Activated T-helper 9 cell treated with anti-CD3 and anti-CD28 coated beads, Interleukin-2, amount 50 U/mL, for 16 hours (primary cell): ENCODE data around the gene MAPK6.
"Not testable (repeated sequence)": the region's sequence is repeated elsewhere in the genome, so short reads cannot be mapped to it uniquely, and the experiment has no call there.

Experiments
- DNase-seq: peaks from one replicate; pipeline ENCODE4 v3.0.0-alpha.2; 2020; ENCODE audit warnings: low read depth

The MAPK6 gene

DNA sequence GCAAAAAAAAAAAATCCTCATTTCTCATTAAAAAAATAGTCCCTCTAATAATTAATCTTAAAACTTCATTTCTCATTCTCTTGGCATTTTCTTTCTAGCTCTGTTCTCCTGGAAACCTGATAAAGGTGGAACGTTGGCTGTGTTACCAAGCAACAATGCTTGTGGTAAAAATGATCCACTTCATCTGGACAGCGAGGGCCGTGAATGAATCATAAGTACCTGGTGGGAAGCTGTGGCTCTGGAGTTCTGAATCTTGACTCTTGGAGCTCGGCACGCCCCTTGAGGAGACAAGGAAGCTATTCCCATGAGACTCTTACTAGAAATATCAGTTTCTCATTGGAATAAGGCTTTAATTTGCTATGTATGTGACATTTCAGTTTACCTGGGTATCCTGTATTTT, 61.0 kb downstream of the MAPK6 start:
- no peak for DNase-seq

DNA sequence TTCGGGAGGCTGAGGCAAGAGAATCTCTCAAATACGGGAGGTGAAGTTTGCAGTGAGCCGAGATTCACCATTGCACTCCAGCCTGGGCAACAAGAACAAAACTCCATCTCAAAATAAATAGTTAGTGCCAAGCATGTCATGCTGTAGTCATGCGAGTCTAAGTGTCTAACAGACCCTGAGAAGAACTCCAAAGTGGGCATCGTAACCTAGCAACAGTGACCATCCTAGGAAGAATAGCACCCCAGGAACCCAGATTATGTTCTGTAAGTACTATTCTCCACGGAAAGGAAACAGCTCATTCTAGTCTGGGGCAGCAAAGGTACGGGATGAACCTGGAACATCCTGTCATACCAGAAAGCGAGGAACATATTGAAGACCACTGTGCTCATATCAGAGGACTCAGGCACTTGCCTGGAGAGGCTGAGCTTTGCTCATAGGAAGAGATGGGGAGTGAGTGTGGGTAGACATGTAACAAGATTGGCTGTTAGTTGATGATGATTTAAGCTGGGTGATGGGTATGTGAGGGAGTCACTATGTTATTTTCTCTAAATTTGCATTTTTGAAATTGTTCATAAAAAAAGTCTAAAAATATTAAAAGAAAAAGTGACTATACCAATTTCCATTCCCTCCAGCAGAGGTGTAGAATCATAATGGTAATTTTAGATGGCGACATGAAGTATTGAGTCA, 61.8 kb downstream of the MAPK6 start:
- DNase-seq, result no peak

DNA sequence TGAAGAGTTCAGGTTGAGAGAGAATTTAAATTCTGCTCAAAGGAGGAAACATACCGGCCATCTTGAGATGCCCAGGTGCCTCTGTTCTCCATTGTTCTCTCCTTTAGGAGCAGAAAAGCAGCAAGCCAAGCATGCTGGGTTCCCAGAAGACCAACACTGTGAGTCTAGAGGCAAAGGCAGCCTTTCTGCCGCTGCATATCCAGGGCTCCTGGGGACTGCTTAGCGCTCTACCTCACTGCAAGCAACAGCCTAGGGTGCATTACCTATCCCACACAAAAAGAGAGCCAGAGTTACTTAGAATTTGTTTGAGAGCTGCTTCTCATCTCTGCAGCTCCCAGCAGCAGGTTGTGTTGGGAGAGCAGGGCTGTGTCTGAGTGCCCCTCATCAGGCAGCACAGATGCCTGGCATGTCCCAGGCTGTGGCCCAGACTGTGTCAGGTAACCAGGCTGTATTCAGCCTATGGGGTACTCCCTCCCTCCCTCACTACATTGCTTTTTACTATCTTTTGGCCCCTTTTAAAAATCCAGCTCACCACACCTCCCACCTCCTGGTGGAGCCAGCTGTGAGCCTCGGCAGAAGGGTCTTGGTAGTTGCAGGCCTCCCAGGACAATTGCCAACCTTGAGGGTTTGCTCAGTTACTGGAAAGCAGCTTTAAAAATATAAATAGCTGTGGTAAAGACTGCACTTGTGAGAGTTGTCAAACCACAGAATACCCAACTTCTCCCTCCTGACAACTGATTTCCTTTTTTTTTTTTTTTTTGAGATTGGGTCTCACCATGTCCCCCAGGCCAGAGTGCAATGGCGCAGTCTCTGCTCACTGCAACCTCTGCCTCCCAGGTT, 63.4 kb downstream of the MAPK6 start:
- no peak for DNase-seq

- not testable (repeated sequence) for DNase-seq
These were observed 64.0 kb downstream of the MAPK6 start for GRCh38 chr15:52083037-52083359.

- no peak for DNase-seq
These were observed 64.6 kb downstream of the MAPK6 start for GRCh38 chr15:52083603-52084002.

DNA sequence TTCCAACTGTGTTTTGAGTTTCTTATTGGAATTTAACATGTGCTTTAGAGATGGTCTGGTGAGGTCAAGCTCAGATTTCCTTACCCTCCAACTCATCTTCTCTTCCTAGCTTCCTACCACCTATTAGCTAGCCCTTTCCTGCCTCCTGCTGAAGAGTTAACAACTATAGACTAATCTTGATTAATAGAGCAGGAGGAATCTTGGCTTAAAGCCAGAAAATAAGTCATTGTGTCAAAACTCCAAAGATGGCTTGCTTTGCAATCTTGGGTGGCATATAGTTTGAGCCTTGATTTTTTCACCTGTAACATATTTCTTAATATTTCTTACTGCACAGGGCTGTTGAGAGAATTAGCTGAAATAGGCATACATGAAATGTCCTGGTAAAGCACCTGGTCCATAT, 66.3 kb downstream of the MAPK6 start:
- no peak for DNase-seq

- no peak for DNase-seq
These were observed 67.2 kb downstream of the MAPK6 start for GRCh38 chr15:52086011-52086786.

DNA sequence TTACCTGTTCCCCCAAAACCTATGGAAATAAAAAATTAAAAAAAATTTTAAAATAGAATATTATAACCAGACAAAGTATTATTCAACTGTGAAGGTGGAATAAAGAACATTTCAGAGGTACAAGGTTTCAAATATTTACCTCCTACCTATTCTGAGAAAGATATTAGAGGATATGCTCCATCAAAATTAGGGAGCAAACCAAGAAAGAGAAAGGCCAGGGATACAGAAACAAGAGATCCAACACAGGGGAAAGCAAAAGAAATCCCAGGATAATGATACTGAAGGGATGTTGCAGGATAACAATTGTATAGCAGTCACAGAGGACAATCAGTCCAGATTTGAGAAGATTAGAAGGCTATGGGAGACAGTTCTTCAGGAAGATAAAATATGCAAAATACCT, 71.2 kb downstream of the MAPK6 start:
- DNase-seq, result no peak

DNA sequence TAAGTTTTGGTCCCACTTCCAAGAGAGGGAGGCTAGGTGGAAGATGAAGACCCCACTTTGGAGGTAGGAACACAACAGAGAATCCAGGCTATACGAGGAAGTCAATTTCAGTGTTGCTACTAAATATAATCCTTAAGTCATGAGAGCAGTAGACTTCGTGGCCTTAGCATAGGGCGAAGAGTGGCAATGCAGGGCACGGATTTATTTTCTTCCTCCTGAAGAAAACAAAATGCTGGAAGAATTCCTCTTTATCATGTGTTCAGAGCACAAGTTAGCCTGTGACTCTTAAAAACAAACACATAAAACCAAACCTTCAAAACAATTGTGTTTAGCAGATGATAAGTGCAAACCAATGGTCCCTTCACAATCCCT, 74.1 kb downstream of the MAPK6 start:
- DNase-seq, result no peak

GRCh38 chr15:52093539-52094510, 74.8 kb downstream of the MAPK6 start:
- DNase-seq, result no peak

- DNase-seq, result no peak
These were observed 76.0 kb downstream of the MAPK6 start for GRCh38 chr15:52094811-52095584.

DNA sequence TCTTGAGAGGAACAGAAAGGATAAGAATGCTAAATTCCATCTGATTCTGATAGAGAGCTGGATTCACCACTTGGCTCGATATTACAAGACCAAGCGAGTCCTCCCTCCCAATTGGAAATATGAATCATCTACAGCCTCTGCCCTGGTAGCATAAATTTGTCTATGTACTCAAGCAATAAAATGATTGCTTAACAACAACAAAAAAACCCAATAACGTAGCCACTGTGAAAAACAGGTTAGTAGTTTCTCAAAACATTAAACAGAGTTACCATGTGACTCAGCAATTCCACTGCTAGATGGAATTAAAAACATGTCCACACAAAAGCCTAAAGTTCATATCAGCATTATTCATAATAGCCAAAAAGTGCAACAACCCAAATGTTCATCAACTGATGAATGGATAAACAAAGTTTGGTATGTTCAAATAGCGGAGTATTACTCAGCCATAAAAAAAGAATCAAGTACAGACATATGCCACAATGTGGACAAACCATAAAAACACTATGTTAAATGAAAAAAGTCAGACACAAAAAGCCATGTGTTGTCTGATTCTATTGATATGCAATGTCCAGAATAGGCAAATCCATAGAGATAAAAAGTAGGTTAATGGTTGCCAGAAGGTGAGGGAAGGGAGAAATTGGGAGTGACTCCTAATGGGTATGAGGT, 76.7 kb downstream of the MAPK6 start:
- no peak for DNase-seq

DNA sequence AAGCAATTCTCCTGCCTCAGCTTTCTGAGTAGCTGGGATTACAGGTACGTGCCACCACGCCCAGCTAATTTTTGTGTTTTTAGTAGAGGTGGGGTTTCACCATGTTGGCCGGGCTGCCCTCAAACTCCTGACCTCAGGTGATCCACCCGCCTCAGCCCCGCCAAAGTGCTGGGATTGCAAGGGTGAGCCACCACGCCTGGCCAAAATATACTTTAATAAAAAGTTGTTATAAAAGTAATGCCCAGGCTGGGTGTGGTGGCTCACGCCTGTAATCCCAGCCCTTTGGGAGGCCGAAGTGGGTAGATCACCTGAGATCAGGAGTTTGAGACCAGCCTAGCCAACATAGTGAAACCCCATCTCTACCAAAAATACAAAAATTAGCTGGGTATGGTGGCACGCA, 77.5 kb downstream of the MAPK6 start:
- DNase-seq, result not testable (repeated sequence)

DNA sequence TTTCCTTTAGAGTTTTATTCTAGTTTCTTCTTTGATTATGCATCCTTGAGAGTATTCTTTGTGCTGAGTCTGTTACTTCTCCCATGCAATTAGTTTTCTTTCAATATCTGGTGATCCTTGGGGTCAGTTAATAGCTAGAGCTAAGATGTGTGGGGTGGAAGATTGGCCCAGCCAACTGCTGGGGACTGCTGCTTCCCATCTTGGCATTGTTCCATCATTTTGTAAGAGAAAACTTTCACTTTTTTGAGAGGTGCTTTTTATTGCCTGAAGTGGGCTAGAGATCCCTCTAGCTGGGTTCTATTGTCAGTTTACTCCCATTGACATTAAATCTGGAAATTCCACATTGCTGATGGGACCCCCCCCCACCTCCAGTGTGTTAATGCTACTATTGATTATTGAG, 78.2 kb downstream of the MAPK6 start:
- DNase-seq, result no peak

DNA sequence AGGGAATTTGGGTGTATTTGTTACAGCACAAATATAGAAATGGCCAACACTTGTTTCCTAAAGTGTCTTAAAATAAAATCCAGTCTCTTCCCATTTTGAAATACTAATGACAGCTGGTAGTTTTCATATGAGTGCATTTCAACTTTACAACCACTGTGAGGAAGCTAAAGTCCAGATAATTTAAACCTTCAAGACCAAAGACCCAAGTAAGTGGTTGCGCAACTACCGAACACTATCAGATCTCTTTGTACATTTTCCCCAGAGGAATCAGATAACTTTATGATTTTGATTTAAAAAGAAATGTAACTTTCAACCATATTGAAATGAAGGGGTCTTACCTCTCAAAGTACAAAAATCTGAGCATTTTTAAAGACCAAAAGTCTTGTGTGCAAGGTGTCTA, 79.3 kb downstream of the MAPK6 start:
- DNase-seq, result no peak

- no peak for DNase-seq
These were observed 80.7 kb downstream of the MAPK6 start for GRCh38 chr15:52099651-52100272.

DNA sequence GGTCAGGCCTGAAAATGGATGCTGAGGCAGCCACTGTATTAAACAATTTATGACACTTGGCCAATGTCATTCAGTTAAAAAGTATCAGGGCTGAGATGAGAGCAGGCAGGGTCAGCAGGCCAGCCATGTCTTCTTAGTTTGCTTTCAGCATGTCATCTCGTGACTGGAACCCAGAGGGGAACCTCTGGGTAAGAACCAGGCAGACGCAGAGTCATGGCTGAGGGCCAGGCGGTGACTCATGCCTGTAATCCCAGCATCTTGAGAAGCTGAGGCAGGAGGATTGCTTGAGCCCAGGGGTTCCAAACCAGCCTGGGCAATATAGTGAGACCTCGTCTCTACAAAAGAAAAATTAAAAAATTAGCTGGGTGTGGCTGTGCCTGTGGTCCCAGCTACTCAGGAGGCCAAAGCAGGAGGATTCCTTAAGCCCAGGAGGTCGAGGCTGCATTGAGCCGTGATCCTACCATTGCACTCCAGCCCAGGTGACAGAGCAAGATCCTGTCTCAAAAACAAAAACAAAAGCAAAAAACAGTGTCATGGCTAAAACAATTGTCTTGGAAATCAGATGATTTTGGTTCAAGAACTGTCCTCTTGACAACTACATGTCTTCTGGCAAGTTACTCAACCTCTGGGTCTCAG, 81.9 kb downstream of the MAPK6 start:
- DNase-seq, result no peak

- no peak for DNase-seq
These were observed 82.7 kb downstream of the MAPK6 start for GRCh38 chr15:52101542-52102323.

DNA sequence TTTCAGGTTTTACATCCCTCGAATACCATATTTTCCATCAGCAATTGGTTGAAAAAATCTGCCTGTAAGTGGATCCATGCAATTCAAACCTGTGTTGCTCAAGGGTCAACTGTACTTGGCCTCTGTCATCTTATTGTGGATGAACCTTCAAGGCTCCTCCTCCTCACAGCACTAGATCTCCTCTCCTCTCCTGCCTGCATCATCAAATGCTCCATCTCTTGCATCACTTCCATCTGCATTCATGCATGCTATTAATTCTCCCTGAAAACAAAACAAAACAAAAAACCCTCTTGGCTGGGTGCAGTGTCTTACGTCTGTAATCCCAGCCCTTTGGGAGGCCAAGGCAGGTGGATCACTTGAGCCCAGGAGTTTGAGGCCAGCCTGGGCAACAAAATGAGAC, 83.4 kb downstream of the MAPK6 start:
- DNase-seq, result no peak
